Measurements from ENCODE around the gene H2BW2.
"Not testable (repeated sequence)": the region's sequence is repeated elsewhere in the genome, so short reads cannot be mapped to it uniquely, and the experiment has no call there.

Gene H2BW2

GRCh38 chrX:104039689-104040505, at the start of gene H2BW2:
Gene H2BW2, plus strand, starts transcription at chrX:104039956. Its CDS starts 39 bp downstream, at chrX:104039995.
- no peak for TF ChIP-seq CTCF (conservative IDR thresholded peaks at IDR 0.05; ENCODE audit: low read depth)
- H3K27ac ChIP-seq = no peak within 1 kb of the TSS
- ChIA-PET CTCF (no interaction called here), POLR2A (ENCODE audit: low non-redundant PET) (no interaction called here)
- no peak for DNase-seq (ENCODE audit: low spot score)

GRCh38 chrX:103999234-103999633, 40.5 kb upstream of the H2BW2 start:
- ChIA-PET CTCF (no interaction called here), POLR2A (ENCODE audit: low non-redundant PET) (no interaction called here)
- no peak overlapping the region for H3K27ac ChIP-seq
- no peak for TF ChIP-seq CTCF (conservative IDR thresholded peaks at IDR 0.05; ENCODE audit: low read depth)
- no peak for DNase-seq (ENCODE audit: low spot score)

GRCh38 chrX:104008831-104009230, 30.9 kb upstream of the H2BW2 start:
- ChIA-PET POLR2A (ENCODE audit: low non-redundant PET) (no interaction called here), CTCF (no interaction called here)
- no peak overlapping the region for H3K27ac ChIP-seq
- no peak for DNase-seq (ENCODE audit: low spot score)
- no peak for TF ChIP-seq CTCF (conservative IDR thresholded peaks at IDR 0.05; ENCODE audit: low read depth)

- DNase-seq (ENCODE audit: low spot score) = no peak
- TF ChIP-seq CTCF (conservative IDR thresholded peaks at IDR 0.05; ENCODE audit: low read depth) = no peak
- POLR2A ChIA-PET (ENCODE audit: low non-redundant PET) = no interaction called here
- CTCF ChIA-PET = no interaction called here
- H3K27ac ChIP-seq = no peak overlapping the region
These were observed 26.6 kb upstream of the H2BW2 start for GRCh38 chrX:104013158-104013557.

GRCh38 chrX:104013606-104014005, 26.1 kb upstream of the H2BW2 start, which contains the start of gene H2BW1:
Gene H2BW1, minus strand, starts transcription at chrX:104013708. Its CDS starts 132 bp downstream, at chrX:104013576.
- POLR2A ChIA-PET (ENCODE audit: low non-redundant PET) = no interaction called here
- DNase-seq (ENCODE audit: low spot score) = no peak
- TF ChIP-seq CTCF (conservative IDR thresholded peaks at IDR 0.05; ENCODE audit: low read depth) = no peak
- H3K27ac ChIP-seq = no peak within 1 kb of the TSS
- CTCF ChIA-PET = no interaction called here

- CTCF ChIA-PET = not testable (repeated sequence)
These were observed 24.2 kb upstream of the H2BW2 start for GRCh38 chrX:104015576-104015975.

GRCh38 chrX:104018126-104018525, 21.6 kb upstream of the H2BW2 start:
- ChIA-PET POLR2A (ENCODE audit: low non-redundant PET) (no interaction called here), CTCF (no interaction called here)
- H3K27ac ChIP-seq = no peak overlapping the region
- TF ChIP-seq CTCF (conservative IDR thresholded peaks at IDR 0.05; ENCODE audit: low read depth) = no peak
- DNase-seq (ENCODE audit: low spot score) = no peak

More at GRCh38 chrX:104015576-104015975, 24.2 kb upstream of the H2BW2 start:
- H3K27ac ChIP-seq; DNase-seq (ENCODE audit: low spot score); POLR2A ChIA-PET (ENCODE audit: low non-redundant PET): not testable (repeated sequence)
